ENCODE measurements around the gene IGFBPL1.
"Not testable (repeated sequence)": the region's sequence is repeated elsewhere in the genome, so short reads cannot be mapped to it uniquely, and the experiment has no call there.

The IGFBPL1 gene

DNA sequence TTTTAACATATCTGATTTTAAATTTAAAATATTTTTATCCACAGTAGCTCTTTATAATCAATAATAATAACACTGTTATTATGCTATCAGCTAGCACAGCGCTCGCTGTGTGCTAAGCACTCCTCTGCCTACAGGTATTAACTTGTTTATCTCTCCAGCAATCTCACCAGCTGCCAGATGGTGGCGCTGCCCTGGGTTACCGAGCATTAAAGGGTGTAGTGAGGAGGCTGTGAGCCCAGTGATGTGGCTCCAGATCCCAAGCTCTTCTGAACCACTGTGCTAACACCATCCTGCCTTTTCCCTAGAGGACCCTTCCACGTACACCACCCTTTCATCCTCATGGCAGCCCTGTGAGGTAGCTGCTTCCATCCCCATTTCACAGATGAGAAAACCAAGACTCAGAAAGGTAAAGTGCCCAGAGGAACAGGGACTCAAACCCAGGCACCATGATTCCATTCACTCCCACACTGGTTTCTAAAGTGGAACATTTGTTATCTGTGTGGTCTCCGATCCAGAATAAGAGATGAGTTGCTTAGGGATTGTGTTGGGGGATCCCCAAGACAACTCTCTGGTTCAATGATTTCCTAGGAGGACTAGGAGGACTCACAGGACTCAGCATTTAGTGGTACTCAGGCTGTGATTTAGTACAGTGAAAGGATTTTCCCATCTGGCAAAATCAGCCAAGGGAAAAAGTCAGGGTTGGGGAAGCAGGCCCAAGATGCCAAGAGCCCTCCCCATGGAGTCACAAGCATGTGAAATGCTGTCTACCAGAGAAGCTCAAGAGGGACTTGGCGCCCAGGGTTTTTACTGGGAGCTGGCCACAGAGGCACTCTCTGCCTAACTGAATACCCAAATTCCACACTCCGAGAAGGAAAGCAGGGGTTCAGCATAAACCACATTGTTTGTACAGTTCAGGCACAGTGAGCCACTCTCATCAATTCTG, 7.0 kb downstream of the IGFBPL1 start:
- H3K27ac Mint-ChIP-seq: no peak overlapping the region
- DNase-seq (ENCODE audit: low spot score in 2 of 2): peak in 1 of 2 donors; percentile 71
- no peaks in the 10 kb centered on the region for H3K4me1 Mint-ChIP-seq
- H3K36me3 Mint-ChIP-seq: no peaks in the 10 kb centered on the region
- peak; percentile 47 for ATAC-seq
- H3K4me3 Mint-ChIP-seq: no peak overlapping the region
- H3K9me3 Mint-ChIP-seq: no peaks in the 10 kb centered on the region

- no peak for DNase-seq (ENCODE audit: low spot score in 2 of 2)
- ATAC-seq: no peak
- no peaks in the 10 kb centered on the region for H3K9me3 Mint-ChIP-seq
- no peak overlapping the region for H3K27ac Mint-ChIP-seq
- H3K4me1 Mint-ChIP-seq: no peaks in the 10 kb centered on the region
- no peak overlapping the region for H3K4me3 Mint-ChIP-seq
- no peaks in the 10 kb centered on the region for H3K36me3 Mint-ChIP-seq
These were observed 7.8 kb downstream of the IGFBPL1 start for GRCh38 chr9:38416461-38416860.

- Mint-ChIP-seq H3K9me3 (no peaks in the 10 kb centered on the region), H3K36me3 (no peaks in the 10 kb centered on the region), H3K4me3 (no peak overlapping the region), H3K4me1 (no peaks in the 10 kb centered on the region), H3K27ac (no peak overlapping the region)
- DNase-seq (ENCODE audit: low spot score in 2 of 2) (no peak), ATAC-seq (no peak)
These were observed 8.4 kb downstream of the IGFBPL1 start for GRCh38 chr9:38415856-38416255.

DNA sequence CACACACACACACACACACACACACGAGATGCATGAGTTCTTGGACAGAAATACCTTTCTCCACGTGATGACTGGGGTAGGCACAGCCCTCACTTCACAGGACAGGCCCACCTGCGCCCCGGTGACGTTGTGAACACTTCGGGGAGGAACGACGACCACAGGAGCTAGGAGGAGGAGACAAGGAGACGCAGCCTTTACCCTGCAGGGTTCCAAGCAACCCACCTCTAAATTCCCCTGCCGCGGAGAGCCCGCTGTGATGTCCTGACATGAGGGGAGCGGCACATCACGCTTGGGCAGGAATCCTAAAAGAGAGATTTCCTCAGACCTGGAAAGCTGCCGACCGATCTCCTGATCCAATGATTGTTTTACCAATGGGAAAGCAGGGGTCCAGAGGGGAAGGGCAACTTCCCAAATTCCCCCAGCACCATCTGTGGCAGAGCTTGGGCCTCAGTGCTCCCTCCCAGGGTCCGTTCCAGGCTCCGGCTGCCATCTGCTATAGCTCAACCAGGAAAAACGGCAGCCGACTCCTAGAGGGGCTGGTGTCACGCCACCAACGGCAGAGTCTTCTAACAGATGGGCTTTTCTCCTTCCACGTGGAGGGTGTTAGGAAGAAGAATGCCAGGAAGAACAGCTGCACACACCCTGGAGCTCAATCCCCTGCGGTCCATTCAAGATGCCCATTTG, 10.1 kb downstream of the IGFBPL1 start:
- ATAC-seq: no peak
- H3K9me3 Mint-ChIP-seq: no peaks in the 10 kb centered on the region
- no peaks in the 10 kb centered on the region for H3K36me3 Mint-ChIP-seq
- no peak for DNase-seq (ENCODE audit: low spot score in 2 of 2)
- H3K4me3 Mint-ChIP-seq: no peak overlapping the region
- H3K4me1 Mint-ChIP-seq: no peaks in the 10 kb centered on the region
- H3K27ac Mint-ChIP-seq: no peak overlapping the region

GRCh38 chr9:38413283-38413682, 11.0 kb downstream of the IGFBPL1 start:
- no peaks in the 10 kb centered on the region for H3K4me1 Mint-ChIP-seq
- DNase-seq (ENCODE audit: low spot score in 2 of 2): no peak
- H3K9me3 Mint-ChIP-seq: no peaks in the 10 kb centered on the region
- no peak overlapping the region for H3K4me3 Mint-ChIP-seq
- H3K27ac Mint-ChIP-seq: no peak overlapping the region
- ATAC-seq: no peak
- H3K36me3 Mint-ChIP-seq: no peaks in the 10 kb centered on the region

DNA sequence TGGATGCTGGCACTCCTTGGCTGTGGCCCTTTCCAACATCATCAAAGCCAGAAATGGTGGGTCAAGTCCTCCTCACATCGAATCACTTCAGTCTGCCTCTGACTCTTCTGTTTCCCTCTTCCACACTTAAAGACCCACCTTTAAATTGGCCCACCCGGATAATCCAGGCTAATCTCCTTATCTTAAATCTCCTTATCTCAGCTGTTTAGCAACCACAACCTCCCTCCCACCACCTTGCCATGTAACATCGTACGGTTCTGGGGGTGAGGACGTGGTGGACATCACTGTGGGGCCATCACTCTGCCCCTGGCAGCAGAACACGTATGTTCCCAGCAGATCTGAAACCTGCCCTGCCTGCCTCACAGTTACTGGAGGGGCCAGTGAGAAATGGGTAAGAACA, 11.5 kb downstream of the IGFBPL1 start:
- no peak overlapping the region for H3K4me3 Mint-ChIP-seq
- no peaks in the 10 kb centered on the region for H3K9me3 Mint-ChIP-seq

GRCh38 chr9:38408719-38409118, 15.5 kb downstream of the IGFBPL1 start:
- Mint-ChIP-seq H3K36me3 (no peaks in the 10 kb centered on the region), H3K4me1 (no peaks in the 10 kb centered on the region), H3K27ac (no peak overlapping the region), H3K9me3 (no peaks in the 10 kb centered on the region), H3K4me3 (no peak overlapping the region)
- ATAC-seq: peak; percentile 39
- DNase-seq (ENCODE audit: low spot score in 2 of 2): no peak

More for the DNA sequence above, 11.5 kb downstream of the IGFBPL1 start:
- Mint-ChIP-seq H3K36me3 (no peaks in the 10 kb centered on the region), H3K27ac (no peak overlapping the region), H3K4me1 (no peaks in the 10 kb centered on the region)
- no peak for DNase-seq (ENCODE audit: low spot score in 2 of 2)
- ATAC-seq: no peak

GRCh38 chr9:38406476-38407186, 17.6 kb downstream of the IGFBPL1 start:
- ATAC-seq: no peak
- no peaks in the 10 kb centered on the region for H3K9me3 Mint-ChIP-seq
- H3K4me3 Mint-ChIP-seq: no peak overlapping the region
- no peak overlapping the region for H3K27ac Mint-ChIP-seq
- no peaks in the 10 kb centered on the region for H3K4me1 Mint-ChIP-seq
- no peaks in the 10 kb centered on the region for H3K36me3 Mint-ChIP-seq
- DNase-seq (ENCODE audit: low spot score in 2 of 2): no peak

GRCh38 chr9:38405785-38406184, 18.5 kb downstream of the IGFBPL1 start:
- no peak overlapping the region for H3K4me3 Mint-ChIP-seq
- ATAC-seq (no peak), DNase-seq (ENCODE audit: low spot score in 2 of 2) (no peak)
- H3K9me3 Mint-ChIP-seq: no peaks in the 10 kb centered on the region
- no peaks in the 10 kb centered on the region for H3K4me1 Mint-ChIP-seq
- H3K27ac Mint-ChIP-seq: no peak overlapping the region
- H3K36me3 Mint-ChIP-seq: no peaks in the 10 kb centered on the region

DNA sequence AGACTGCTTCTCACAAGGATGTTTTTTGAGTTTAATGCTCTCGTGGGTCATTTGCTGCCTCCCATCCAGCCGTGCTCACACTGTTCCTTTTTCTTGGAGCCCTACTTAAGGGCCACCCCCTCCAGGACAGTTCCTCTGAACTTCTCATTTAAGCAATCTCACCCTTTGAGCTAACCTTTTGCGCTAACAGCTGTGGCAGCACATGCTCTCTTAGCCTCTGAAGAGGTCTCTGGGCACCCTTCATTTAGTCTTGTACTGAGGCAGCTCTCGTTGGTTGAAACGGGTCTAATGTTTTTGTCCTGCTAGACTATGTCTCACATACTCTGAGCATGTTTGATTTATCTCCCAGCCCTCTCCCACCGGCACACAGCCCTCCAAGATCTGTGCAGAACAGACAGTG, 19.9 kb downstream of the IGFBPL1 start:
- Mint-ChIP-seq H3K9me3 (no peaks in the 10 kb centered on the region), H3K4me1 (no peaks in the 10 kb centered on the region), H3K36me3 (no peaks in the 10 kb centered on the region), H3K27ac (no peak overlapping the region), H3K4me3 (no peak overlapping the region)
- ATAC-seq (no peak), DNase-seq (ENCODE audit: low spot score in 2 of 2) (no peak)

GRCh38 chr9:38401994-38402393, 22.3 kb downstream of the IGFBPL1 start:
- H3K4me3 Mint-ChIP-seq: no peak overlapping the region
- H3K27ac Mint-ChIP-seq: no peak overlapping the region
- no peaks in the 10 kb centered on the region for H3K9me3 Mint-ChIP-seq
- DNase-seq (ENCODE audit: low spot score in 2 of 2) (no peak), ATAC-seq (no peak)
- H3K4me1 Mint-ChIP-seq: no peaks in the 10 kb centered on the region
- peaks cover 23% of the 10 kb centered on the region for H3K36me3 Mint-ChIP-seq

GRCh38 chr9:38399191-38399590, 25.1 kb downstream of the IGFBPL1 start:
- not testable (repeated sequence) for H3K4me3 Mint-ChIP-seq; H3K4me1 Mint-ChIP-seq; H3K9me3 Mint-ChIP-seq; H3K27ac Mint-ChIP-seq; DNase-seq (ENCODE audit: low spot score in 2 of 2); ATAC-seq
- peaks cover 37% of the 10 kb centered on the region for H3K36me3 Mint-ChIP-seq

GRCh38 chr9:38396371-38396671, 27.9 kb downstream of the IGFBPL1 start:
- no peak for ATAC-seq
- DNase-seq (ENCODE audit: low spot score in 2 of 2): no peak
- Mint-ChIP-seq H3K9me3 (no peaks in the 10 kb centered on the region), H3K27ac (peak overlapping the region; percentile 40), H3K4me3 (no peak overlapping the region), H3K36me3 (peaks cover 37% of the 10 kb centered on the region), H3K4me1 (peaks cover 21% of the 10 kb centered on the region)

GRCh38 chr9:38395653-38396370, 28.4 kb downstream of the IGFBPL1 start:
- no peak for ATAC-seq
- no peak overlapping the region for H3K27ac Mint-ChIP-seq
- no peak for DNase-seq (ENCODE audit: low spot score in 2 of 2)
- H3K4me1 Mint-ChIP-seq: peaks cover 21% of the 10 kb centered on the region
- peaks cover 37% of the 10 kb centered on the region for H3K36me3 Mint-ChIP-seq
- H3K4me3 Mint-ChIP-seq: no peak overlapping the region
- H3K9me3 Mint-ChIP-seq: no peaks in the 10 kb centered on the region

GRCh38 chr9:38394416-38394815, 29.8 kb downstream of the IGFBPL1 start:
- ATAC-seq: no peak
- H3K4me1 Mint-ChIP-seq: peaks cover 21% of the 10 kb centered on the region
- DNase-seq (ENCODE audit: low spot score in 2 of 2): no peak
- no peaks in the 10 kb centered on the region for H3K9me3 Mint-ChIP-seq
- H3K4me3 Mint-ChIP-seq: no peak overlapping the region
- H3K36me3 Mint-ChIP-seq: peaks cover 37% of the 10 kb centered on the region
- H3K27ac Mint-ChIP-seq: no peak overlapping the region

All from stimulated activated effector memory CD8-positive, alpha-beta T cell treated with anti-CD3 and anti-CD28 coated beads, Interleukin-12 subunit alpha, Interleukin-12 subunit beta, amount 100 ng/mL, for 72 hours (primary cell).